ENCODE data around the gene DOCK8. TPM values are rescaled to one million over a fixed set of nuclear protein-coding genes. Genes with fewer than 3 reads are reported as not detected.

The DOCK8 gene
- total RNA-seq, 1 donor from 2014 or later: 8.3 TPM

GRCh38 chr9:463455-464171, 248.9 kb downstream of the DOCK8 start:
- no peak for TF ChIP-seq CTCF (IDR thresholded peaks at IDR 0.05; ENCODE audit: unreplicated experiment)
- no peak for DNase-seq (ENCODE audit: low spot score)
- no peak overlapping the region for H3K4me3 Mint-ChIP-seq (ENCODE audit: unreplicated experiment)
- H3K27me3 Mint-ChIP-seq (ENCODE audit: unreplicated experiment): peaks cover 2% of the 10 kb centered on the region
- no peak overlapping the region for H3K27ac Mint-ChIP-seq (ENCODE audit: unreplicated experiment)
- H3K36me3 Mint-ChIP-seq (ENCODE audit: low read depth, unreplicated experiment): no peaks in the 10 kb centered on the region
- H3K4me1 Mint-ChIP-seq (ENCODE audit: unreplicated experiment): peaks cover under 1% of the 10 kb centered on the region
- H3K9me3 Mint-ChIP-seq (ENCODE audit: unreplicated experiment): no peaks in the 10 kb centered on the region

- H3K4me3 Mint-ChIP-seq (ENCODE audit: unreplicated experiment): no peak overlapping the region
- H3K9me3 Mint-ChIP-seq (ENCODE audit: unreplicated experiment): no peaks in the 10 kb centered on the region
- TF ChIP-seq CTCF (IDR thresholded peaks at IDR 0.05; ENCODE audit: unreplicated experiment): no peak
- H3K27ac Mint-ChIP-seq (ENCODE audit: unreplicated experiment): no peak overlapping the region
- peaks cover 21% of the 10 kb centered on the region for H3K4me1 Mint-ChIP-seq (ENCODE audit: unreplicated experiment)
- no peaks in the 10 kb centered on the region for H3K27me3 Mint-ChIP-seq (ENCODE audit: unreplicated experiment)
- H3K36me3 Mint-ChIP-seq (ENCODE audit: low read depth, unreplicated experiment): no peaks in the 10 kb centered on the region
- no peak for DNase-seq (ENCODE audit: low spot score)
Measured at GRCh38 chr9:466747-467146, 252.1 kb downstream of the DOCK8 start.

- H3K27me3 Mint-ChIP-seq (ENCODE audit: unreplicated experiment): no peaks in the 10 kb centered on the region
- H3K27ac Mint-ChIP-seq (ENCODE audit: unreplicated experiment): peak overlapping the region; percentile 63
- no peak for TF ChIP-seq CTCF (IDR thresholded peaks at IDR 0.05; ENCODE audit: unreplicated experiment)
- H3K36me3 Mint-ChIP-seq (ENCODE audit: low read depth, unreplicated experiment): no peaks in the 10 kb centered on the region
- peaks cover 21% of the 10 kb centered on the region for H3K4me1 Mint-ChIP-seq (ENCODE audit: unreplicated experiment)
- H3K9me3 Mint-ChIP-seq (ENCODE audit: unreplicated experiment): no peaks in the 10 kb centered on the region
- no peak for DNase-seq (ENCODE audit: low spot score)
- H3K4me3 Mint-ChIP-seq (ENCODE audit: unreplicated experiment): peak overlapping the region; percentile 44
Measured at GRCh38 chr9:468766-469426, 254.2 kb downstream of the DOCK8 start.

- peak; percentile 98 for DNase-seq (ENCODE audit: low spot score)
- peak overlapping the region; percentile 36 for H3K27ac Mint-ChIP-seq (ENCODE audit: unreplicated experiment)
- no peak for TF ChIP-seq CTCF (IDR thresholded peaks at IDR 0.05; ENCODE audit: unreplicated experiment)
- H3K27me3 Mint-ChIP-seq (ENCODE audit: unreplicated experiment): no peaks in the 10 kb centered on the region
- H3K4me3 Mint-ChIP-seq (ENCODE audit: unreplicated experiment): peak overlapping the region; percentile 94
- H3K9me3 Mint-ChIP-seq (ENCODE audit: unreplicated experiment): no peaks in the 10 kb centered on the region
- peaks cover 21% of the 10 kb centered on the region for H3K4me1 Mint-ChIP-seq (ENCODE audit: unreplicated experiment)
- H3K36me3 Mint-ChIP-seq (ENCODE audit: low read depth, unreplicated experiment): peaks cover 4% of the 10 kb centered on the region
Measured at GRCh38 chr9:469672-470551, 255.2 kb downstream of the DOCK8 start.

Data from endothelial cell (in vitro differentiated cells).